GM19043 (cell line): ENCODE measurements around the gene MMP21.

Experiments
- ATAC-seq: cut with Tn5 transposase; IDR thresholded peaks from one replicate; pipeline ENCODE4 v1.9.1; 2021; ENCODE audit warnings: low read depth; ENCODE audit not compliant: unreplicated experiment

The MMP21 gene

DNA sequence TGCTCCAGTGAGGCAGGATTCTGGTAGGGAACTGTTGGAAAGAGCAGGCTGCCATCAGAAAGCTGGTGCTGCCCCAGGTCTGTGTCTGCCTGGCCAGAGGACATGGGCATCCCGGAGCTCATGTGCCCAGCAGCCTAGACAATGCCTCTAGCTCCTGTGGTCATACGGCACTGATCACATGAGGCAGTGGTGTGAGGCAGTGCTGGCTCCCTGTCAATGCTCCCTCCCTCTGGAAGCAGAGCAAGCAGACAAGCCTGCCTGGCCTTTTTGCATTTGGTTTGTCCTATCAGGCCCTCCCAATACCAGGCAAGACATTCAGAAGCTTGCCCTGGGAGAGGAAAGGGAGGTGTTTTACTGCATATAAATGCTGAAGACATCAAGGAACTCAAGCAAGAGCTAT, 19.5 kb upstream of the MMP21 start:
- ATAC-seq: no peak

DNA sequence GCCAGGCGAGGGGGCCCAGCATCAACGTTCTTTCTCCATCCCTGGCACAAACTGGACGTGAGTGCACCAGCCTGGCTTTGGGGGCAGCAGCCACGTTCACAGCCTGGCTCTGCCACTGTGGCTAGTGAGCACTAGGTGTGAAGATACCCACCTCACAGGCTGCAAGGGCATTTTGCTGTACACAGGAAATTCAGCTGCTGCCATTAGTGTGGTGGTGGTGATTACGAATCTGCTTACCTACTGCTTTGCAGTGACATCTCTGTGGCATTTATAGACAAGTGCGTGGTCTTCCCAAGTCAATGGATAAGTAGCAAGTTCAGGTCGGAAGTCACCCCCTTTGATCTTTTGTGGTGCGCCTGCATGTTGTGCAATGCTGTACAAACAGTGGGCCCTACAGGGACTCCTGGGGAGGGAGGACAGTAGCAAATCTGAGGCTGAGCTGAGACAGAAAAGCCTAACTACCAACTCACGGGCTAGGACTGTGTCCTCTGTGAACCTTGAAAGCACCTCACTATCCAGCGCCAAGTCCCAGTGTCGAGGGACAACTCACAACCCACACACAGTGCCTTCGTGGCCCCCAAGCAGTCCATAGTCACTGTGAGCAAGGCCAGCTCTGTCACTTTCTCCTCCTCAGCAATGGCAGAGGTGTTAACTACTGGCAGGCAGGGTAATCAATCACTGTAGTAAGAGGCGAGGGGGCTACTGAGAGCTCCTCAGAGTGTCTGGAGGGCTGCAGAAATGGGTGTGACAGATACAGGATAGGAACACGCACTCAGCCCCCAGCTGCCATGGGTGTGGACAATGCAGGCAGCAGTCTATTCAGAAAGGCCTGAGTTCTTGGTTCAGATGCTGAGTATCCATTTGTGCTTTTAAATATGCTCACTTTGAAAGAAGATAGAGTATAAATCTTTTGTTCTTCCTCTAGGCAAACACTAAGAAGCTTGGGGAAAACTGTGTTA, 17.0 kb upstream of the MMP21 start:
- no peak for ATAC-seq

- ATAC-seq: no peak
Observed at GRCh38 chr10:125788156-125789034, 12.8 kb upstream of the MMP21 start.

DNA sequence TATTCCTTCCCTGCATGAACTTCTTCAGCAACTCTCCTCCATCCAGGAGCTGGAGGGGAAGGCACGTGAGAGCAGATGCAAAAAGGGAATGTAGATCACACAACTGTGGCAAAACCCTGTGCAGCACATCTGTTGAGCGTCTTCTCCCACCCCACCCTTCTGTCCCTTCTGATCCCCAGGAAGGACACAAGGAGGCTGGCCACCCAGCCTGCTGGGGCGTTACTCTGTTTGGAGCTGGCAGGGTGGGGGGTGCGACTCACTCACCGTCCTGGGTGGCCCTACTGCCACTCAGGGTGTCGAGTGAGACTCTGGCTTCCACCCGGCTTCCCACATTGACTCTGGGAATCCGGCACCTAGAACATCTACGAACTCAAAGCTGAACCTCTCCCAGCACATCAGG, 10.2 kb upstream of the MMP21 start:
- ATAC-seq: no peak

DNA sequence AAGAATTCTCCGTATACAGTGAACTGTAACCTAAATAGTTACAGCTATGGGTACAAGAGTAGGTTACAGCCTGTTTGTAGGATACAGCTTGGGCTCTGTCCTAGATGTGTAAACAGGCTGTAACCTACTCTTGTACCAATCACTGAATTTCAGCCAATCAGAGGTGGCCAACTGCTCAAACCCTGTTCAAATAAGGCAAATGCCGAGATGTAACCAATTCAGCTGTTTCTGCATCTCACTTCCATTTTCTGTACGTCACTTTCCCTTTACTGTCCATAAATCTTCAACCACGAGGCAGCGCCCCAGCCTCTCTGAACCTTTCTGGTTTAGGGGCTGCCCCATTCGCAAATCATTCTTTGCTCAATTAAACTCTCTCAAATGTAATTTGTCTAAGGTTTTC, 8.3 kb upstream of the MMP21 start:
- ATAC-seq: peak; percentile 84

DNA sequence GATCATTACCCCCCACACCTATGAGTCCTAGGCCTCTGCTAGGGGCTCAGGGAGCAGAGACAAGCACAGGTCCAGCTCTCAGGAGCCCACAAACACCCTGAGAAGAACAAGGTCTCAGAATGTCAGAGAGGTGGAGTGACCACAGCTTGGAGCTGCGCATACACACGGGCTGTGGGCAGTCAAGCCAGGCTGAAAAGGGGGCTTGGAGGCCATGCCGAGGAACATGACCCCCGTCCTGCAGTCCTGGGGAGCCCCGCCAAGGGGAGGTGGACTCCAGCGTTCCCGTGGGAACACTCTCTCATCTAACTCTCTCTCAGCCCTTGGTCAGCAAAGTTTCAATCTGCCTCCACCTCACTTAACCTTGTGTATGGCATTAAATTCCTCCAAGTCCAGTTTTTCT, 7.8 kb upstream of the MMP21 start:
- no peak for ATAC-seq

DNA sequence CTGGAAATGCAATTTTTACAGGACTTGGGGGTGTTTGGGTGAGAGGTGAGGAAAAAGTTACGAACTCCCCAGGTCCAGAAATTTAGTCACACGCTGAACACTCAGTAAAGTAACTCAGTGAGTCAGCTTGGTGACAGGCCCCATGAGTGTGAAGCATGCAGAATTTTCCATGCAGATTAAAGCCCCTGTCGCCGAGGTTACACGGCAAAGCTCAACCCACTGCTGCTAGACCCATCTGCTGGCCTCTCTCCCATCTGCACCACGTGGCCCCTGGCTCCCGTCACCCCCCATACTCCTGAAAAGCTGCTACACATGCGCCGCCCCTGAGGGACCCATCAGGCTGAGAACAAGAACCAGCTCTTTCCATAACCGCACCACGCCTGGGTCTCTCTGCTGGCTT, 7.0 kb upstream of the MMP21 start:
- ATAC-seq: no peak

DNA sequence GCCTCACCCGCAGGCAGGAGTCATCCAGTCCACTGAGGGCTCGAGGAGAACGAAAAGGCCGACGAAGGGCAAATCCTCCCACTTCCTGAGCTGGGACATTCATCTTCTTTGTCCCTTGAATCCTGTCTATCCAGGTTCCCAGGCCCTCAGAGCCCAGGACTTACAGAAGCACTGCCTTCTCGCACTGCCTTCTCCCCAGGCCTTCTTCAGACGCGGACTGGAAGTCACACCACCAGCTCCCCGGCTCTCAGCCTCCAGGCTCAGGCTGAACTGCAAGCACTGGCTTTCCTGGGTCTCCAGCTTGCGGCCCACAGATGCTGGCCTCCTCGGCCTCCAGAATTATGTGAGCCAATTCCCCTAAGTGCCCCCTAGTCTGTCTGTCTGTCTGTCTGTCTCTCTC, 6.4 kb upstream of the MMP21 start:
- no peak for ATAC-seq

DNA sequence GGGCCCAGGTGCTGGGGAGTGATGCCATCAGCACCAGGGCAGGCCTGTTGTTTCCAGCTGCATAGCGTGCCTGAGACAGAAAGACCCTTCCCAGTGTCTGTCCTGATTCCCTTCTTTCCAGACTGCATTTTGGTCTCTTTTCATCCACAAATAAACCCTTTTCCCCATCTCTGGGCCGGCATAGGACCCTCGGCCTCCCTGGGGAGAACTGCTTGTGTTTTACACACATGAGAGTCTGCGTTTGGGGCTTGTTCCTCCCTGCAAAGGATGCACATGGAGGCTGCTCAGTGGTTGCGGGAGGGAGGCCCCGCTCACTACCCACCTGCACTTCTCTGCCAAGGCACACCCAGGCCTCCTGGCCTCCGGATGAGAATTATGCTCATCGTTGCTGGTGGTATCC, 5.8 kb upstream of the MMP21 start:
- ATAC-seq: no peak

- no peak for ATAC-seq
Observed at GRCh38 chr10:125779403-125780327, 4.0 kb upstream of the MMP21 start.

DNA sequence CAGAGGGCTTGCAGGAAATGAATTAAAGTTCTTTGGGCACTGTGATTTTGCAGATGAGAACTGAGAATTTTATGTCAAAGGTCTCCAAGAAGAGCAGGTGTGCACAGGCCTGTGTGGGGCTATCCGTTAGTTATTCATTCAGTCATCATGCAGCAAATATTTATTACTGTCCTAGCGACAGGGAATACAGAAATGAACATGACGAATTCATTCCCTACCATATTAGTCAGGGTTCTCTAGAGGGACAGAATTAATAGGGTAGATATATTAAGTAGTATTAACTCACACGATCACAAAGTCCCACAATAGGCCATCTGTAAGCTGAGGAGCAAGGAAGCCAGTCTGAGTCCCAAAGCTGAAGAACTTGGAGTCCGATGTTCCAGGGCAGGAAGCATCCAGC, 2.9 kb upstream of the MMP21 start:
- ATAC-seq: no peak

- no peak for ATAC-seq
Observed at GRCh38 chr10:125777806-125778205, 2.2 kb upstream of the MMP21 start.

DNA sequence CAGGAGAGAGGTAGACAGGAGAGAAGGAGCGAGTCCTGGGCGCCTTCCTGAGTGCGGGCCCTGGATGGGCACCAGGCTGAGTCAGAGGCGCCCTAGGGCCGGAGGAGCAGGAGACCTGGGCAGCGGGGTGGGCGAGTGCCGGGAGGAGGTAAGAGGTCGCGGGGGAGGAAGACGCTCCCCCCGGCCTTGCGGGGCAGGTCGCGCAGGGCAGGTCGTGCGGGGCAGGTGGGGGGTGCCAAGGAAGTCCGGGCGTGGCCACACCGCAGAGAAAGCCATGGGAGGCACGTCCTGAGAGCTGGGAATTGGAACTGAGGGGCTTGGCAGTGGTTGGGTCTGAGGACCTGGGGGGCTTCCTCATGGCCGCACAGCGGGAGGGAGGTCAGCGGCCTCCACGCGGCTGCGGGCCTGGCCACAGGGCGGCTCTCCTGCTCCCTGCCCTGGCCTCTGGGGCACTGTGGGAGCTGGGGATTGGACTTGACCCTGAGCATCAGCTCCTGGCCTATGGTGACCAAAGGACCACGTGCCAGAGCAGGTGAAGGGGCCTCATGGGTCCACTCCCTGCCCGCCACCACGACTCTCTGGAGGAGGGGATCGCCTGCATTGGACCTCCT, 935 bp downstream of the MMP21 start:
- no peak for ATAC-seq

GRCh38 chr10:125773687-125774543, 1.7 kb downstream of the MMP21 start:
- no peak for ATAC-seq

DNA sequence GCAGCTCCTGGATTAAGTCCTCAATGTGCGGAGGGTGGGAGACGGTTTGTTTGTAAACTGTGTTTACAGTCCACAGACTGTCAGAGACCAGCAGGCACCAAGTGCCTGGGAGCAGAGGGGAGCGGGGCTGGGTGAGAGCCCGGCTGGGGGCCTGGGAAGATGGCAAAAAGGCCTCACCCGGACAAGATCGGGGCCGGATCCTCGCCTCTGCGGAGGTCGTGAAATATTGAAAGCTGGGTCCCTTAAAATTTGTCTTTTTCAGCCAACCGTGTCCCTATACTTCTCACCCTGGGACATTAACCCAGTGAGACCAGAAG, 2.8 kb downstream of the MMP21 start:
- ATAC-seq: no peak

DNA sequence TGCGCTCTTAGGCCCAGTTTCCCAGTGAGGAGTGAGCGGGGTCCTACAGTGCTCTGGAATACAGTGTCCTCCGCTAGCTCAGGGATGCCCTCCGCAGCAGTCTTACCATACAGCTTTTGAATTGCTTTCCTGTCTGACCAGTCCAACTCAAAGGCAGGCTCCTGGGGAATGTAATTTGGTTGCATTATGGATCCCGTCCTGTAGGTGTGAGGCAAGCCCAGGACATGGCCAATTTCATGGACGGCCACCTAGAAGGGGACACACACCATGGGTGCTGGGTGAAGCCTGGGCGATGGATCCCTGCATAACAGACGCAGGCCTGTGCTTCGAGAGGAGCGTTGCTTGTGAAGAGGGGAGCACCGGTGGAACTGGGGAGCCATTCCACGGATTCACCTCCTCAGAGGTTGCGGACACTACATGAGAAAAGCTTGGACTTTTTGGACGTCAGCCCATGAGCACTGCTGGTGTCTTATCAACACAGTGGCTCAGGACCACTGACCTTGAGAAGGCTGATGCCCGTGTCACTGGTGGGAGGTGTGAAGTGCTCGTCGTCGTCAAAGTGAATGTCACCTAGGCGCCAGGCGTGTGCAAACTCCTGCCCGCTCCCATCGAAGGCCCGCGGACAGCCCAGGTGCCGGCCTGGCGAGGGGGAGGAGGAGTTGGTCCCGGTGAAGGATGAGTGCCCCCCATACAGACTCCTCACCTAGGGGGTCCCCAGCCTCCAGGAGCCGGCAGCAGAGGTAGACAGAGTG, 3.3 kb downstream of the MMP21 start:
- no peak for ATAC-seq

DNA sequence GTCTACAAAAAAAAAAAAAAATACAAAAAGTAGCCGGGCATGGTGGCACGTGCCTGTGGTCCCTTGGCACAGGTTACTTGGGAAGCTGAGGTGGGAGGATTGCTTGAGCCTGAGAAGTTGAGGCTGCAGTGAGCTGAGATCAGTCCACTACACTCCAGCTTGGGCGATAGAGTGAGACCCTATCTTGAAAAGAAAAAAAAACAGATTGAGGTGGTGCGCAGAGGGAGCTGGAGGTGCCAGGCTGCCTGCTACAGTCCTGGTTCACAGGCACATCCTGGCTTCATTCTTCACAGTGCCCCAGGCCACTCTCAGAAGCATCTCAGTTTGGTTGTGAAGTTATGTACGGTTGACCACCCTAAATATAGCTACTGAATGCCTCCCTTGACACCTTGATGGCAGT, 4.8 kb downstream of the MMP21 start:
- ATAC-seq: no peak

GRCh38 chr10:125769175-125769574, 6.4 kb downstream of the MMP21 start:
- no peak for ATAC-seq
